ENCODE measurements around the gene ZNF583. TPM values are rescaled to one million over a fixed set of nuclear protein-coding genes. Genes with fewer than 3 reads are reported as not detected.

The ZNF583 gene
- total and polyA plus RNA-seq, 2 of the 13 experiments (the other 11 are each of a cell fraction or from before 2014, with no cell fraction given): 0.65 to 5.3 TPM

DNA sequence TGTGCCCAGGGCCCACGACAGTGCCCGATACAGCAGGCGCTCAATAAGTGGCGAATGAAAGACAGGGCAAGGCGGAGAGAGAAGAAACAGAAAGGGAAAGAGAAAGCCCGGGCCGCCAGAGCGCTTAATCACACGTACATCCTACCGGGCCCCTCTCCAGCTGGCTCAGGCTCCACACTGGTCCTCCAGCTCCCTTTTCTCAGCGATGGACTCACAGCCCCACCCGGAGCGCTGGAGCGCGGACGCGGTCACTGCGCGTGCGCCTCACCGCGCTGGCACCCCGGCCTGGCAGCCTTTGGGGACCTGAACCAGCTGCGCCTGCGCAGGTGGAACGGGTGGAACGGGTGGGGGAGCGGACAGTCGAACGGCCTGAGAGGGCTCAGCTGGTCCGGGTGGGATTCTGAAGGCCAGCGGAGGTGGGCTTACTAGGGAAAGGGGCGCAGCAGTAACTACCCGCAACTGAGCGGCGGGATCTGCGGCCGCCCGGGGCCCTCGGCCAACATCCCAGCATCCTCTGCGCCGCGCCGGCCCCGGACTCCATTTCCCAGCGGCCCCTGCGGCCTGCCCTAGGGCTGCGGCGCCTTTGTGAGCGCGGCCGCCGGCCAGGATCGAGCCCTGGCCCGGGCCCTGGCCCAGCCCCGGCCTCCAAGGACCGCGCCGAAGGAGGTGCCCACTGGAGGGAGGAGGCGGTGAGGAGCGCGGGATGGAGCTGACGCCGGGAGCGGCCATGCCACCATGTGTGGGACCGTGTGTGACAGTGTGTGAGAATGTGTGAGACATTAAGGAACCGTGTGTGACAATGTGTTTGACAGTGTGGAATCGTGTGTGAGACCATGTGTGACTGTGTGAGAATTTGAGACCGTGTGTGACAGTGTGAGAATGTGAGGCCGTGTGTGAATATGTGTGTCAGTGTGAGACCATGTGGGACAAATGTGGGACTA lies at the start of gene ZNF583 (continued):
- TF ChIP-seq, protein P1, sequence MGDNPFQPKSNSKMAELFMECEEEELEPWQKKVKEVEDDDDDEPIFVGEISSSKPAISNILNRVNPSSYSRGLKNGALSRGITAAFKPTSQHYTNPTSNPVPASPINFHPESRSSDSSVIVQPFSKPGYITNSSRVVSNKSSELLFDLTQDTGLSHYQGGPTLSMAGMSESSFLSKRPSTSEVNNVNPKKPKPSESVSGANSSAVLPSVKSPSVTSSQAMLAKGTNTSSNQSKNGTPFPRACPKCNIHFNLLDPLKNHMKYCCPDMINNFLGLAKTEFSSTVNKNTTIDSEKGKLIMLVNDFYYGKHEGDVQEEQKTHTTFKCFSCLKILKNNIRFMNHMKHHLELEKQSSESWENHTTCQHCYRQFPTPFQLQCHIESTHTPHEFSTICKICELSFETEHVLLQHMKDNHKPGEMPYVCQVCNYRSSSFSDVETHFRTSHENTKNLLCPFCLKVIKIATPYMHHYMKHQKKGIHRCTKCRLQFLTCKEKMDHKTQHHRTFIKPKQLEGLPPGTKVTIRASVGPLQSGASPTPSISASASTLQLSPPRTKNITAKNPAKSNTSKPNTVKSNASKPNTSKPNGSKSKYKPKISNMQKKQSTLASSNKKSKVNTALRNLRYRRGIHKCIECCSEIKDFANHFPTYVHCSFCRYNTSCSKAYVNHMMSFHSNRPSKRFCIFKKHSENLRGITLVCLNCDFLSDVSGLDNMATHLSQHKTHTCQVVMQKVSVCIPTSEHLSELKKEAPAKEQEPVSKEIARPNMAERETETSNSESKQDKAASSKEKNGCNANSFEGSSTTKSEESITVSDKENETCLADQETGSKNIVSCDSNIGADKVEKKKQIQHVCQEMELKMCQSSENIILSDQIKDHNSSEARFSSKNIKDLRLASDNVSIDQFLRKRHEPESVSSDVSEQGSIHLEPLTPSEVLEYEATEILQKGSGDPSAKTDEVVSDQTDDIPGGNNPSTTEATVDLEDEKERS (CRISPR knock-in tag; IDR thresholded peaks at IDR 0.05): no peak; the same call in 1 of the 2 replicates
- TF ChIP-seq HNF4G (IDR thresholded peaks at IDR 0.05; ENCODE audit: borderline replicate concordance, low read depth, low read length) (no peak), HNF4G (CRISPR knock-in tag; IDR thresholded peaks at IDR 0.05; ENCODE audit: borderline replicate concordance, low read depth) (no peak), MAFG (CRISPR knock-in tag; IDR thresholded peaks at IDR 0.05) (no peak), SAFB2 (CRISPR knock-in tag; IDR thresholded peaks at IDR 0.05; ENCODE audit: borderline replicate concordance, low read depth) (peak; percentile 56; the same call in 1 of the 2 replicates), ZNF253 (CRISPR knock-in tag; IDR thresholded peaks at IDR 0.05; ENCODE audit: borderline replicate concordance) (0 out of 2 replicates have a peak, but pooled peaks have one; percentile 88), ATAD3A (CRISPR knock-in tag; IDR thresholded peaks at IDR 0.05) (no peak), ZSCAN31 (CRISPR knock-in tag; IDR thresholded peaks at IDR 0.05; ENCODE audit: low read depth) (no peak), SNAPC2 (CRISPR knock-in tag; IDR thresholded peaks at IDR 0.05) (peak; percentile 66; the same call in 1 of the 2 replicates), ZNF3 (CRISPR knock-in tag; IDR thresholded peaks at IDR 0.05) (no peak), FIP1L1 (IDR thresholded peaks at IDR 0.05; ENCODE audit: borderline replicate concordance, insufficient read depth, low read depth, low read length) (peak; percentile 64; the same call in 1 of the 2 replicates), SMARCE1 (IDR thresholded peaks at IDR 0.05; ENCODE audit: borderline replicate concordance) (no peak), RAD21 (CRISPR knock-in tag; IDR thresholded peaks at IDR 0.05) (0 out of 2 replicates have a peak, but pooled peaks have one; percentile 26), ZFY (CRISPR knock-in tag; IDR thresholded peaks at IDR 0.05) (peak; percentile 98), BRCA1 (CRISPR knock-in tag; IDR thresholded peaks at IDR 0.05) (0 out of 2 replicates have a peak, but pooled peaks have one; percentile 42), BCL6 (CRISPR knock-in tag; IDR thresholded peaks at IDR 0.05) (no peak), THYN1 (CRISPR knock-in tag; IDR thresholded peaks at IDR 0.05; ENCODE audit: borderline replicate concordance, low read depth) (no peak)
- TF ChIP-seq, protein P2, sequence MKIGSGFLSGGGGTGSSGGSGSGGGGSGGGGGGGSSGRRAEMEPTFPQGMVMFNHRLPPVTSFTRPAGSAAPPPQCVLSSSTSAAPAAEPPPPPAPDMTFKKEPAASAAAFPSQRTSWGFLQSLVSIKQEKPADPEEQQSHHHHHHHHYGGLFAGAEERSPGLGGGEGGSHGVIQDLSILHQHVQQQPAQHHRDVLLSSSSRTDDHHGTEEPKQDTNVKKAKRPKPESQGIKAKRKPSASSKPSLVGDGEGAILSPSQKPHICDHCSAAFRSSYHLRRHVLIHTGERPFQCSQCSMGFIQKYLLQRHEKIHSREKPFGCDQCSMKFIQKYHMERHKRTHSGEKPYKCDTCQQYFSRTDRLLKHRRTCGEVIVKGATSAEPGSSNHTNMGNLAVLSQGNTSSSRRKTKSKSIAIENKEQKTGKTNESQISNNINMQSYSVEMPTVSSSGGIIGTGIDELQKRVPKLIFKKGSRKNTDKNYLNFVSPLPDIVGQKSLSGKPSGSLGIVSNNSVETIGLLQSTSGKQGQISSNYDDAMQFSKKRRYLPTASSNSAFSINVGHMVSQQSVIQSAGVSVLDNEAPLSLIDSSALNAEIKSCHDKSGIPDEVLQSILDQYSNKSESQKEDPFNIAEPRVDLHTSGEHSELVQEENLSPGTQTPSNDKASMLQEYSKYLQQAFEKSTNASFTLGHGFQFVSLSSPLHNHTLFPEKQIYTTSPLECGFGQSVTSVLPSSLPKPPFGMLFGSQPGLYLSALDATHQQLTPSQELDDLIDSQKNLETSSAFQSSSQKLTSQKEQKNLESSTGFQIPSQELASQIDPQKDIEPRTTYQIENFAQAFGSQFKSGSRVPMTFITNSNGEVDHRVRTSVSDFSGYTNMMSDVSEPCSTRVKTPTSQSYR (CRISPR knock-in tag; IDR thresholded peaks at IDR 0.05; ENCODE audit: borderline replicate concordance): no peak
- TF ChIP-seq, protein P3, sequence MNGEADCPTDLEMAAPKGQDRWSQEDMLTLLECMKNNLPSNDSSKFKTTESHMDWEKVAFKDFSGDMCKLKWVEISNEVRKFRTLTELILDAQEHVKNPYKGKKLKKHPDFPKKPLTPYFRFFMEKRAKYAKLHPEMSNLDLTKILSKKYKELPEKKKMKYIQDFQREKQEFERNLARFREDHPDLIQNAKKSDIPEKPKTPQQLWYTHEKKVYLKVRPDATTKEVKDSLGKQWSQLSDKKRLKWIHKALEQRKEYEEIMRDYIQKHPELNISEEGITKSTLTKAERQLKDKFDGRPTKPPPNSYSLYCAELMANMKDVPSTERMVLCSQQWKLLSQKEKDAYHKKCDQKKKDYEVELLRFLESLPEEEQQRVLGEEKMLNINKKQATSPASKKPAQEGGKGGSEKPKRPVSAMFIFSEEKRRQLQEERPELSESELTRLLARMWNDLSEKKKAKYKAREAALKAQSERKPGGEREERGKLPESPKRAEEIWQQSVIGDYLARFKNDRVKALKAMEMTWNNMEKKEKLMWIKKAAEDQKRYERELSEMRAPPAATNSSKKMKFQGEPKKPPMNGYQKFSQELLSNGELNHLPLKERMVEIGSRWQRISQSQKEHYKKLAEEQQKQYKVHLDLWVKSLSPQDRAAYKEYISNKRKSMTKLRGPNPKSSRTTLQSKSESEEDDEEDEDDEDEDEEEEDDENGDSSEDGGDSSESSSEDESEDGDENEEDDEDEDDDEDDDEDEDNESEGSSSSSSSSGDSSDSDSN (CRISPR knock-in tag; IDR thresholded peaks at IDR 0.05): no peak; the same call in 1 of the 2 replicates

Measured in HepG2 (cell line).